T-helper 2 cell treated with Interferon-gamma antibody and Interleukin-4, amounts not matched to agents 5 μg/mL and 100 μg/mL, for 36 hours (primary cell): ENCODE results near the gene STAT2.

Experiments used
- DNase-seq: peaks from one replicate; pipeline ENCODE4 v3.0.0; 2021; ENCODE audit warnings: low spot score
- H3K27ac Mint-ChIP-seq: one replicate; pipeline ENCODE4 v1.8.0; 2021; ENCODE audit warnings: mild to moderate bottlenecking, mixed read lengths
- H3K27me3 Mint-ChIP-seq: one replicate; pipeline ENCODE4 v1.8.0; 2021; ENCODE audit warnings: low read depth, mixed read lengths
- H3K36me3 Mint-ChIP-seq: one replicate; pipeline ENCODE4 v1.8.0; 2021; ENCODE audit warnings: low read depth, mixed read lengths
- H3K4me1 Mint-ChIP-seq: one replicate; pipeline ENCODE4 v1.8.0; 2021; ENCODE audit warnings: low read depth, mixed read lengths
- H3K4me3 Mint-ChIP-seq: one replicate; pipeline ENCODE4 v1.8.0; 2022; ENCODE audit warnings: mild to moderate bottlenecking, moderate library complexity, mixed read lengths
- H3K9me3 Mint-ChIP-seq: one replicate; pipeline ENCODE4 v1.8.0; 2021; ENCODE audit warnings: mixed read lengths

The STAT2 gene

GRCh38 chr12:56300644-56301464 lies 59.1 kb downstream of the STAT2 start:
- Mint-ChIP-seq H3K27ac (peak overlapping the region; percentile 96), H3K4me3 (peak overlapping the region; percentile 98), H3K9me3 (no peaks in the 10 kb centered on the region), H3K4me1 (peaks cover 39% of the 10 kb centered on the region), H3K27me3 (no peaks in the 10 kb centered on the region), H3K36me3 (peaks cover 31% of the 10 kb centered on the region)
- no peak for DNase-seq

DNA sequence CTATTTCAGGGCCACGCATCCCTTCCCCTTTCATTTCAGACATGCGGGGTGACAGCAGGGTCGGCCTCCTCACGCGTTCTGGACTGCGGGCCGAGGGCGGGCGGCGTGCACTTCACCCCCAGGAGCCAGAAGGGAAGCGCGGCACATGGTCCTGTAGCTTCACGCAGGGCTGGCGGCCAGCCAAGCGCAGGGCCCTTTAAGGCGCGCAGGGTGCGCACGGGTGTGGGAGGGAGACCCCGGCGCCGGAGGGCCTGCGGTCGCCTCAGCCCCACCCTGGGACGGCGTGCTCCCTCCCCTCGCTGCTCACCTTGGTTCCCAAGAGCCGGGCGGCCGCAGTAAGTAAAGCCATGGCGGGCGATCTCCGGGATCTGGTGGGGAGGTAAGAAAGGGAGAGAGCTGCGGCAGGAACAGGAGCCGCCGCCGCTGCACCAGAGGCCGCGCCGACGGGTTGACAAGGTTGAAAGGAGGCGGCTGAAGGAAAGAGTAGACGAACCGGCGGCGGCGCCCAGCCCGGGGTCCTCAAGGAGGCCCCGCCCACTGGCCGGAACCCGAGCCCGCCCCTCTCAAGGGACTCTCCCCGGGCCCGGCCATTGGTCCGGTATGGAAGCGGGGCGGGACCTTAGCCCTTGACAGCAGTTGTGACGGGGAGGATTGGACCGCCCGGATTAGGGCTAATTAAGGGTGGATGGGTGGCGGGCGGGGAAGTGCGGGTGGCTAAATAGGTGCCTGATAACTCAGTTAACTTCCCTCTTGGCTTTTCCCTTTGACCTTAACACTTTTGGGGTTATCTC lies 59.9 kb downstream of the STAT2 start, which contains the start of gene CS:
CS (minus strand) TSS at position 478 of the 791 bp plus-strand sequence; CDS start at position 349, 129 bp downstream.
- H3K4me1 Mint-ChIP-seq = peaks cover 39% of the 10 kb centered on the region
- H3K36me3 Mint-ChIP-seq = peaks cover 31% of the 10 kb centered on the region
- peak within 1 kb of the TSS; percentile 98 for H3K4me3 Mint-ChIP-seq
- no peaks in the 10 kb centered on the region for H3K27me3 Mint-ChIP-seq
- H3K9me3 Mint-ChIP-seq = no peaks in the 10 kb centered on the region
- peak; percentile 97 for DNase-seq
- H3K27ac Mint-ChIP-seq = peak within 1 kb of the TSS; percentile 96

DNA sequence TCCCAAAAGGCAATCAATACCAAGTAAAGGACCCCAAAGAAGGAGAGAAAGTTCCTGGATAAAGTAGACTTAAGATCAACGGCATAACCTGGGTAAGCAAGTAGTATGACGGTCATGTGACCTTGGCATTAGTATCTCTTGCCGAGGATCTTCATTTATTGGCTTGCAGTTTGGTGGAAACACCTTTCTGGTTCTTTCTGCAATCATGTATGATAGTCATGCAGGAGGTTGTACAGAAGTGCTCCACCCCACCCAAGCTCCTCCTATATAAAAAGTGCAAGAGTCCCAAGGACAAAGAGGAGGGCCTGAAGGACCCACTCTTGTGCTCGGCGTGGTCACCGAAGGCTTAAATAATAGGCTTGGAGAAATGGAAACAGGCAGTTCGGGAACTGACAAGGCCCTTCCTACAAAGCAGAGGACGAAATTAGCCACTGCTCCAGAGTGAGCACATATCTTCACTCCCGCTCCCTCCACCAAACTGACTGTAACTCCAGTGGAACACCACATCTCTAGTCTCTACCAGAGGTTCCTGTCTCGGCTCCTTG lies 60.5 kb downstream of the STAT2 start:
- H3K4me3 Mint-ChIP-seq = peak overlapping the region; percentile 98
- H3K4me1 Mint-ChIP-seq = peaks cover 39% of the 10 kb centered on the region
- peak overlapping the region; percentile 96 for H3K27ac Mint-ChIP-seq
- peaks cover 32% of the 10 kb centered on the region for H3K36me3 Mint-ChIP-seq
- DNase-seq = peak; percentile 12
- H3K27me3 Mint-ChIP-seq = no peaks in the 10 kb centered on the region
- no peaks in the 10 kb centered on the region for H3K9me3 Mint-ChIP-seq

DNA sequence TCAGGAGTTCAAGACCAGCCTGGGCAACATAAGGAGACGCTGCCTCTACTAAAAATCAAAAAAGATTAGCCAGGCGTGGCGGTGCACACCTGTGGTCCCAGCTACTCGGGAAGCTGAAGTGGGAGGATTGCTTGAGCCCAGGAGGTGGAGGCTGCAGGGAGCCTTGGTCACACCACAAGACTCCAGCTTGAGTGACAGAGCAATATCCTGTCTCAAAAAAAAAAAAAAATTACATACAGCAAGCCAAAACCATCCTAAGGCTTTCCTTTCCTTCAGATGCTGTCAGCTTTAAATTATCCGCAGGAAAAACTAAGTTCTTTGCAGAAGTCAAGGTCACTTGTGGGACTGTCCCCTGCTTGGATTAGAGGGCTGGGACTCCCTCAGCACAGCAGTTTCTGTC lies 61.1 kb downstream of the STAT2 start:
- Mint-ChIP-seq H3K4me1 (peaks cover 39% of the 10 kb centered on the region), H3K27me3 (no peaks in the 10 kb centered on the region), H3K4me3 (peak overlapping the region; percentile 98), H3K9me3 (no peaks in the 10 kb centered on the region), H3K36me3 (peaks cover 32% of the 10 kb centered on the region), H3K27ac (peak overlapping the region; percentile 96)
- DNase-seq = no peak

GRCh38 chr12:56297400-56297799 lies 62.5 kb downstream of the STAT2 start:
- no peak for DNase-seq
- H3K9me3 Mint-ChIP-seq = no peaks in the 10 kb centered on the region

GRCh38 chr12:56296295-56296694 lies 63.6 kb downstream of the STAT2 start:
- no peak for DNase-seq
- H3K4me1 Mint-ChIP-seq = peaks cover 41% of the 10 kb centered on the region
- no peaks in the 10 kb centered on the region for H3K9me3 Mint-ChIP-seq
- peaks cover 41% of the 10 kb centered on the region for H3K36me3 Mint-ChIP-seq
- no peaks in the 10 kb centered on the region for H3K27me3 Mint-ChIP-seq
- no peak overlapping the region for H3K27ac Mint-ChIP-seq
- no peak overlapping the region for H3K4me3 Mint-ChIP-seq

More at GRCh38 chr12:56297400-56297799, 62.5 kb downstream of the STAT2 start:
- peaks cover 42% of the 10 kb centered on the region for H3K4me1 Mint-ChIP-seq
- peaks cover 36% of the 10 kb centered on the region for H3K36me3 Mint-ChIP-seq
- peak overlapping the region; percentile 28 for H3K4me3 Mint-ChIP-seq
- H3K27me3 Mint-ChIP-seq = no peaks in the 10 kb centered on the region
- H3K27ac Mint-ChIP-seq = no peak overlapping the region

GRCh38 chr12:56293795-56294194 lies 66.1 kb downstream of the STAT2 start:
- no peak overlapping the region for H3K27ac Mint-ChIP-seq
- H3K4me3 Mint-ChIP-seq = no peak overlapping the region
- no peak for DNase-seq
- H3K9me3 Mint-ChIP-seq = no peaks in the 10 kb centered on the region
- no peaks in the 10 kb centered on the region for H3K27me3 Mint-ChIP-seq
- peaks cover 35% of the 10 kb centered on the region for H3K4me1 Mint-ChIP-seq
- peaks cover 49% of the 10 kb centered on the region for H3K36me3 Mint-ChIP-seq
